B cell (primary cell): ENCODE data around the gene PIM3. TPM values are rescaled to one million over a fixed set of nuclear protein-coding genes. Genes with fewer than 3 reads are reported as not detected.

ENCODE experiments used
- ATAC-seq: fragments of 200-7000 bp; cut with Tn5 transposase; one replicate; pipeline ENCODE4 v1.10.0; 2021; ENCODE audit warnings: low read depth, mild to moderate bottlenecking, moderate number of reproducible peaks, moderate library complexity
- CTCF ChIA-PET: fragments of 350-600 bp; sonication (Branson Sonifier 250); formaldehyde crosslinking; loops from one replicate; lab custom pipeline; 2021; ENCODE audit warnings: antibody characterized with exemption, inconsistent platforms; lab: Charles Lee
- POLR2A ChIA-PET: fragments of 350-600 bp; sonication (Branson Sonifier 250); formaldehyde crosslinking; loops from one replicate; lab custom pipeline; 2021; ENCODE audit warnings: antibody characterized with exemption; lab: Charles Lee
- DNase-seq: peaks from one replicate; pipeline ENCODE4 v3.0.0; 2013
- H2AFZ ChIP-seq: 2 replicates; pipeline ENCODE4 v1.6.1; 2012; ENCODE audit warnings: mild to moderate bottlenecking, low read depth, low read length; ENCODE audit not compliant: insufficient read depth, poor library complexity, severe bottlenecking
- H3K27ac ChIP-seq, 2 donors: 1 replicate in 1 of 2; 2 replicates in 1 of 2; pipeline ENCODE4 v1.5.1; 2012 to 2013; ENCODE audit warnings: low read length in 2 of 2, mild to moderate bottlenecking in 2 of 2, moderate library complexity in 1 of 2
- H3K27me3 ChIP-seq, 4 experiments: fragments of 200-600 bp in 1 of 4; sonication (generic) in 1 of 4; replicated peaks in 1 of 4; 1 replicate in 2 of 4; 2 replicates in 2 of 4; pipeline versions ENCODE4 v1.6.1 to v1.7.0; 2013 to 2016; ENCODE audit warnings: low read length in 3 of 4, mild to moderate bottlenecking in 2 of 4, mixed read lengths in 1 of 4, moderate library complexity in 1 of 4; ENCODE audit not compliant: insufficient read depth in 4 of 4, control insufficient read depth in 3 of 4; ENCODE audit errors: control extremely low read depth in 1 of 4
- H3K36me3 ChIP-seq, 2 experiments: replicated peaks in 1 of 2; 1 replicate in 1 of 2; 2 replicates in 1 of 2; pipeline versions ENCODE4 v1.6.1 to v1.7.1; 2013; ENCODE audit warnings: low read length in 1 of 2; ENCODE audit not compliant: insufficient read depth in 2 of 2, control insufficient read depth in 1 of 2; ENCODE audit errors: control extremely low read depth in 1 of 2, extremely low read depth in 1 of 2
- H3K4me1 ChIP-seq, 2 donors: fragments of 200-600 bp in 1 of 2; sonication (generic) in 1 of 2; 1 replicate in 1 of 2; 2 replicates in 1 of 2; pipeline versions ENCODE4 v1.5.1 to v1.6.1; 2013 to 2017; ENCODE audit warnings: low read length in 2 of 2; ENCODE audit not compliant: control insufficient read depth in 2 of 2, insufficient read depth in 2 of 2
- H3K4me2 ChIP-seq: replicated peaks from 2 replicates; pipeline ENCODE3; 2012; ENCODE audit warnings: mild to moderate bottlenecking, low read depth, low read length; ENCODE audit not compliant: poor library complexity, severe bottlenecking
- H3K4me3 ChIP-seq, 5 experiments: fragments of 200-600 bp in 1 of 5; sonication (generic) in 1 of 5; 1 replicate in 3 of 5; 2 replicates in 2 of 5; pipeline versions ENCODE4 v1.5.1 to v1.7.0; 2011 to 2016; ENCODE audit warnings: low read length in 4 of 5, mild to moderate bottlenecking in 4 of 5, low read depth in 2 of 5, control low read depth in 1 of 5, moderate library complexity in 1 of 5; ENCODE audit not compliant: insufficient read depth in 1 of 5; ENCODE audit errors: control extremely low read depth in 1 of 5, extremely low read depth in 1 of 5
- H3K79me2 ChIP-seq: fragments of 200-600 bp; sonication (generic); one replicate; pipeline ENCODE4 v1.6.0; 2016; ENCODE audit warnings: low read length; ENCODE audit not compliant: control insufficient read depth, insufficient read depth
- H3K9ac ChIP-seq: fragments of 200-600 bp; sonication (generic); 2 replicates; pipeline ENCODE4 v1.6.1; 2017; ENCODE audit warnings: mild to moderate bottlenecking, low read length, moderate library complexity
- H3K9me3 ChIP-seq, 3 donors: one replicate each; pipeline versions ENCODE4 v1.6.1 to v1.7.1; 2013; ENCODE audit warnings: low read length in 2 of 3; ENCODE audit not compliant: control insufficient read depth in 2 of 3, insufficient read depth in 1 of 3; ENCODE audit errors: control extremely low read depth in 1 of 3
- H4K20me1 ChIP-seq: 2 replicates; pipeline ENCODE4 v1.6.0; 2012; ENCODE audit warnings: mild to moderate bottlenecking, low read length; ENCODE audit not compliant: insufficient read depth, control insufficient read depth, poor library complexity, severe bottlenecking
- H3K27ac Mint-ChIP-seq: one replicate; pipeline ENCODE4 v1.8.0; 2021; ENCODE audit warnings: mixed read lengths
- H3K27me3 Mint-ChIP-seq: one replicate; pipeline ENCODE4 v1.8.0; 2021; ENCODE audit warnings: mixed read lengths
- H3K4me1 Mint-ChIP-seq: one replicate; pipeline ENCODE4 v1.8.0; 2021; ENCODE audit warnings: mixed read lengths
- H3K4me3 Mint-ChIP-seq: one replicate; pipeline ENCODE4 v1.8.0; 2021; ENCODE audit warnings: mixed read lengths
- H3K9me3 Mint-ChIP-seq: one replicate; pipeline ENCODE4 v1.8.0; 2022; ENCODE audit warnings: mixed read lengths; ENCODE audit not compliant: insufficient read depth
- EZH2 ChIP-seq: IDR thresholded peaks from 2 replicates; pipeline ENCODE4 v1.6.1; 2012; ENCODE audit warnings: borderline replicate concordance, low read depth, mild to moderate bottlenecking, moderate library complexity, low read length; ENCODE audit not compliant: insufficient read depth, poor library complexity, severe bottlenecking
- WGBS: methylation state at CpG from one replicate; pipeline ENCODE4 v1.1.5; 2013; ENCODE audit warnings: missing lambda C conversion rate; ENCODE audit not compliant: insufficient coverage; 5-methylcytosine and 5-hydroxymethylcytosine counted together
- intact Hi-C: fragments of 100-400 bp; cut with micrococcal nuclease; formaldehyde crosslinking; loops from one replicate; pipeline ENCODE4 v1.10.0; 2022
- polyA plus RNA-seq: library from polyadenylated mRNA; depleted of rRNA; stranded (reverse); fragments of >200 nt; gene quantifications from 2 replicates; pipeline ENCODE4 v1.2.3, GENCODE V29; 2012
- total RNA-seq, 2 donors: library from RNA; stranded (reverse); fragments of 120-200 nt in 1 of 2; gene quantifications; 1 replicate in 1 of 2; 2 replicates in 1 of 2; pipeline versions ENCODE4 v1.2.3 to v1.2.4, GENCODE V29; 2013 to 2022
- TF ChIP-seq, protein P1 (sequence below): fragments of 200-600 bp; IDR thresholded peaks from one replicate; pipeline ENCODE4 v1.8.0; 2022; ENCODE audit warnings: antibody characterized with exemption, mild to moderate bottlenecking

PIM3 gene
- total and polyA plus RNA-seq, 2 donors (not counting 1 experiment from before 2014, with no cell fraction given), result 74.6 to 128 TPM

DNA sequence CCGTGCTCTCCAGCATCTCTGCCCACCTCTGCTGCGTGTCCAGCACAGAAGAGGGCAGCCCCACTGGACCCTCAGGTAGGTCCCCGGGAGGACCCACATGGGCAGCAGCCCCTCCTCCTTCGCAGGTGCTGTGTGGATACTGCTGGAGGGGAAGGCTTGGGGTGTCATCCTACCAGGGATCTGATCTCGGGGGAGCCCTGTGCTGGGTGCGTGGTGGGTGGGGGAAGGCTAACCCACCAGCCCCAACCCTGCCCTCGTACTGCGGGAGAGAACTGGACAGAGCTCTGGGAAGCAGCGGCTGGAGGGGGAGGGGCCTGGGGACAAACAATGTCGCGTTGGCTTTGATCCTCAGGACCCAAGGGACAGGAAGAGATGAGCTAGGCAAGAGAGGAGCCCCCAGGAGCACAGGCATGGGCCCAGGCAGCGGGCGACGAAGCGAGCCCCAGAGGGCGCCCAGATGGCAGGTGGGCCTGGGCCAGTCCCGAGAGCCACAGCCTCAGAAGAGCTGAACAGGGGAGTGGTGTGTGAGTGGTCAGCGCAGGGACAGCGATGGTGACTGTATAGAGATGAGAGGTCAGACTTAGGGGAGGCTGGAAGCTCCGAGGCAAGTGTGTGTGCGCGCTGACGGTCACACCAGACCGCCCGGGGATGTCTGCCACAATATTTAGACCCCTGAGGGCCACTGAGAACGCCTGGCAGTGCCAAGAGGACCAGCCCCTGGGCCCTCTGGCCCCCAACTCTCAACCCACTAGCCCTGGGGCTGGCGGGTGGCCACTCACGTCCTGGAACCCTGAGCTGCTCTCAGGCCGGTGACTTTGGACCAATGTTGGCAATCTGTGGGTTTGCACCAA, 1.4 kb upstream of the PIM3 start:
- intact Hi-C loops, result no loop called here
- Histone ChIP-seq H3K4me2 (peak overlapping the region; percentile 100), H3K9me3 (no peaks in the 10 kb centered on the region), H3K27ac (peak overlapping the region; percentile 74 to 93), H3K9ac (peak overlapping the region; percentile 73), H3K4me1 (peaks cover 21 to 34% of the 10 kb centered on the region in 2 donors), H3K27me3 (no peaks in the 10 kb centered on the region), H4K20me1 (peaks cover 31% of the 10 kb centered on the region), H3K4me3 (peak overlapping the region; percentile 43 to 88 (median 77)), H3K36me3 (peaks cover 0 to 21% of the 10 kb centered on the region in 2 experiments), H3K79me2 (peaks cover 27% of the 10 kb centered on the region), H2AFZ (no peak overlapping the region)
- ATAC-seq (no peak), DNase-seq (no peak)
- CTCF ChIA-PET, result interaction anchor here (0.8 to 5.9 kb wide), 4 partner anchors 13 to 71 kb away, joined by 5 to 60 read pairs (median 12); no protein-coding TSS in a partner anchor
- Mint-ChIP-seq H3K27ac (peak overlapping the region; percentile 88), H3K4me3 (peak overlapping the region; percentile 87), H3K4me1 (peaks cover 27% of the 10 kb centered on the region), H3K27me3 (no peaks in the 10 kb centered on the region), H3K9me3 (no peaks in the 10 kb centered on the region)
- POLR2A ChIA-PET, result interaction anchor here (0.9 to 5.7 kb wide), 6 partner anchors 12 to 29 kb away, joined by 3 to 94 read pairs (median 26); no protein-coding TSS in a partner anchor
- 61% methylated on average over 27 of the region's 29 CpGs for WGBS
- TF ChIP-seq EZH2, result no peak
- TF ChIP-seq, protein P1, sequence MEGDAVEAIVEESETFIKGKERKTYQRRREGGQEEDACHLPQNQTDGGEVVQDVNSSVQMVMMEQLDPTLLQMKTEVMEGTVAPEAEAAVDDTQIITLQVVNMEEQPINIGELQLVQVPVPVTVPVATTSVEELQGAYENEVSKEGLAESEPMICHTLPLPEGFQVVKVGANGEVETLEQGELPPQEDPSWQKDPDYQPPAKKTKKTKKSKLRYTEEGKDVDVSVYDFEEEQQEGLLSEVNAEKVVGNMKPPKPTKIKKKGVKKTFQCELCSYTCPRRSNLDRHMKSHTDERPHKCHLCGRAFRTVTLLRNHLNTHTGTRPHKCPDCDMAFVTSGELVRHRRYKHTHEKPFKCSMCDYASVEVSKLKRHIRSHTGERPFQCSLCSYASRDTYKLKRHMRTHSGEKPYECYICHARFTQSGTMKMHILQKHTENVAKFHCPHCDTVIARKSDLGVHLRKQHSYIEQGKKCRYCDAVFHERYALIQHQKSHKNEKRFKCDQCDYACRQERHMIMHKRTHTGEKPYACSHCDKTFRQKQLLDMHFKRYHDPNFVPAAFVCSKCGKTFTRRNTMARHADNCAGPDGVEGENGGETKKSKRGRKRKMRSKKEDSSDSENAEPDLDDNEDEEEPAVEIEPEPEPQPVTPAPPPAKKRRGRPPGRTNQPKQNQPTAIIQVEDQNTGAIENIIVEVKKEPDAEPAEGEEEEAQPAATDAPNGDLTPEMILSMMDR, result no peak

GRCh38 chr22:49959782-49960158, 802 bp upstream of the PIM3 start:
- Histone ChIP-seq H3K4me2 (peak overlapping the region; percentile 100), H3K4me3 (peak overlapping the region; percentile 43 to 88 (median 77)), H2AFZ (peak overlapping the region; percentile 66), H3K79me2 (peaks cover 27% of the 10 kb centered on the region), H3K9ac (peak overlapping the region; percentile 73), H3K27ac (peak overlapping the region; percentile 74 to 93), H3K27me3 (no peaks in the 10 kb centered on the region), H3K4me1 (peaks cover 21 to 35% of the 10 kb centered on the region in 2 donors), H3K36me3 (peaks cover 0 to 27% of the 10 kb centered on the region in 2 experiments), H4K20me1 (peaks cover 37% of the 10 kb centered on the region), H3K9me3 (no peaks in the 10 kb centered on the region)
- TF ChIP-seq, protein P1, result no peak
- TF ChIP-seq EZH2, result no peak
- no peaks in the 10 kb centered on the region for H3K27me3 Mint-ChIP-seq
- H3K27ac Mint-ChIP-seq, result peak overlapping the region; percentile 90
- ChIA-PET POLR2A (interaction anchor here (0.9 to 5.7 kb wide), 6 partner anchors 11 to 29 kb away, joined by 3 to 94 read pairs (median 26); no protein-coding TSS in a partner anchor), CTCF (interaction anchor here (0.8 to 5.9 kb wide), 4 partner anchors 13 to 71 kb away, joined by 5 to 60 read pairs (median 12); no protein-coding TSS in a partner anchor)
- no peaks in the 10 kb centered on the region for H3K9me3 Mint-ChIP-seq
- ATAC-seq, result peak; percentile 22
- 8% methylated on average over 21 of the region's 21 CpGs for WGBS
- H3K4me3 Mint-ChIP-seq, result peak overlapping the region; percentile 87
- intact Hi-C loops, result loop anchor here (1.0 to 2.0 kb wide), 4 partner anchors 17 to 231 kb away; no protein-coding TSS in a partner anchor
- peaks cover 34% of the 10 kb centered on the region for H3K4me1 Mint-ChIP-seq
- DNase-seq, result no peak
